HCT116 (cell line): ENCODE data around the gene PTGER3. TPM values are rescaled to one million over a fixed set of nuclear protein-coding genes. Genes with fewer than 3 reads are reported as not detected.

Source experiments
- ATAC-seq: fragments of 200-7000 bp; cut with Tn5 transposase; 2 replicates; pipeline ENCODE4 v1.9.1; 2020; ENCODE audit warnings: mild to moderate bottlenecking, moderate library complexity
- BruUV-seq: library from RNA; stranded (reverse); fragments of 400-500 nt; replicated peaks from 2 replicates; lab custom pipeline; 2021; lab: Mats Ljungman, UMichigan
- CTCF ChIA-PET: fragments of 300-600 bp; sonication (Branson Sonifier 250); formaldehyde crosslinking; loops from one replicate; lab custom pipeline; 2021; ENCODE audit warnings: antibody characterized with exemption; lab: Charles Lee
- POLR2A ChIA-PET: fragments of 300-600, 350-600 bp; sonication (Branson Sonifier 250); formaldehyde crosslinking; loops from one replicate; lab custom pipeline; 2021; ENCODE audit warnings: antibody characterized with exemption; lab: Charles Lee
- RAD21 ChIA-PET, 2 experiments: fragments of 300-600 bp; sonication (Branson Sonifier 250); formaldehyde crosslinking; loops; one replicate each; lab custom pipeline; 2023; ENCODE audit warnings: low total read pairs in 2 of 2; ENCODE audit not compliant: uncharacterized antibody in 2 of 2, unreplicated experiment in 2 of 2, low non-redundant PET in 1 of 2; lab: Charles Lee
- DNase-seq: peaks from one replicate; pipeline ENCODE4 v3.0.0-alpha.2; 2010; ENCODE audit warnings: low read depth, low spot score
- H2AFZ ChIP-seq: fragments of 200-600 bp; shearing (Covaris generic), sonication (generic); 2 replicates; pipeline ENCODE4 v1.6.1; 2017; ENCODE audit warnings: low read depth, mixed run types, mixed read lengths, antibody characterized with exemption, low read length; ENCODE audit not compliant: poor library complexity, severe bottlenecking
- H3K27ac ChIP-seq: 2 replicates; pipeline ENCODE4 v1.5.1; 2012; ENCODE audit warnings: low read depth, low read length
- H3K27me3 ChIP-seq: fragments of 200-600 bp; sonication (generic); 2 replicates; pipeline ENCODE4 v1.6.1; 2016; ENCODE audit warnings: mixed run types, low read length, mixed read lengths; ENCODE audit not compliant: insufficient read depth
- H3K36me3 ChIP-seq, 2 experiments: fragments of 200-500 bp in 1 of 2; fragments of 200-600 bp in 1 of 2; sonication (Bioruptor generic) in 1 of 2; sonication (generic) in 1 of 2; 2 replicates each; pipeline versions ENCODE4 v1.5.1 to v1.6.1; 2014 to 2016; ENCODE audit warnings: low read length in 2 of 2, inconsistent platforms in 1 of 2, mixed read lengths in 1 of 2, mixed run types in 1 of 2; ENCODE audit not compliant: insufficient read depth in 2 of 2, control insufficient read depth in 1 of 2
- H3K4me1 ChIP-seq, 2 experiments: fragments of 200-600 bp in 1 of 2; sonication (generic) in 1 of 2; 2 replicates each; pipeline versions ENCODE4 v1.5.1 to v1.6.1; 2012 to 2017; ENCODE audit warnings: low read length in 2 of 2, inconsistent platforms in 1 of 2, mild to moderate bottlenecking in 1 of 2, mixed read lengths in 1 of 2, mixed run types in 1 of 2, moderate library complexity in 1 of 2; ENCODE audit not compliant: insufficient read depth in 2 of 2, control insufficient read depth in 1 of 2
- H3K4me2 ChIP-seq: fragments of 200-600 bp; sonication (generic); 2 replicates; pipeline ENCODE4 v1.6.1; 2017; ENCODE audit warnings: mixed run types, low read length, mixed read lengths
- H3K4me3 ChIP-seq, 2 experiments: fragments of 200-600 bp in 1 of 2; sonication (generic) in 1 of 2; replicated peaks in 1 of 2; 2 replicates each; pipeline ENCODE4 v1.5.1; 2011 to 2016; ENCODE audit warnings: low read length in 2 of 2, control low read depth in 1 of 2, low read depth in 1 of 2, mild to moderate bottlenecking in 1 of 2, mixed read lengths in 1 of 2, mixed run types in 1 of 2
- H3K79me2 ChIP-seq: fragments of 200-600 bp; sonication (generic); 2 replicates; pipeline ENCODE4 v1.6.1; 2017; ENCODE audit warnings: mild to moderate bottlenecking, mixed run types, low read length, moderate library complexity, mixed read lengths; ENCODE audit not compliant: insufficient read depth
- H3K9ac ChIP-seq: fragments of 200-600 bp; sonication (generic); 2 replicates; pipeline ENCODE4 v1.6.1; 2016; ENCODE audit warnings: low read length, mixed read lengths
- H3K9me2 ChIP-seq: fragments of 200-600 bp; sonication (generic), shearing (Covaris generic); 2 replicates; pipeline ENCODE4 v1.6.1; 2017; ENCODE audit warnings: mixed run types, mild to moderate bottlenecking, moderate library complexity; ENCODE audit not compliant: insufficient read depth
- H3K9me3 ChIP-seq, 2 experiments: fragments of 200-500 bp in 1 of 2; fragments of 200-600 bp in 1 of 2; sonication (Bioruptor generic) in 1 of 2; sonication (generic) in 1 of 2; 2 replicates each; pipeline ENCODE4 v1.6.1; 2014 to 2017; ENCODE audit warnings: low read length in 2 of 2, mixed read lengths in 2 of 2, inconsistent platforms in 1 of 2, low read depth in 1 of 2, mild to moderate bottlenecking in 1 of 2, mixed run types in 1 of 2, moderate library complexity in 1 of 2; ENCODE audit not compliant: control insufficient read depth in 1 of 2, insufficient read depth in 1 of 2
- H4K20me1 ChIP-seq: fragments of 200-600 bp; sonication (generic), shearing (Covaris generic); 2 replicates; pipeline ENCODE4 v1.6.1; 2017; ENCODE audit warnings: mixed run types, mild to moderate bottlenecking, moderate library complexity; ENCODE audit not compliant: insufficient read depth
- ATF3 ChIP-seq: IDR thresholded peaks from 2 replicates; pipeline ENCODE4 v1.6.1; 2012
- CBX3 ChIP-seq: IDR thresholded peaks from 2 replicates; pipeline ENCODE4 v1.6.1; 2012; ENCODE audit warnings: low read depth
- EGR1 ChIP-seq: IDR thresholded peaks from 2 replicates; pipeline ENCODE4 v1.6.1; 2012; ENCODE audit warnings: low read depth
- ELF1 ChIP-seq: IDR thresholded peaks from 2 replicates; pipeline ENCODE4 v1.6.1; 2012; ENCODE audit warnings: low read depth, borderline replicate concordance
- EZH2phosphoT487 ChIP-seq: fragments of 200-600 bp; IDR thresholded peaks from 2 replicates; pipeline ENCODE4 v1.6.1; 2018; ENCODE audit warnings: antibody characterized with exemption, borderline replicate concordance
- JUND ChIP-seq: IDR thresholded peaks from 2 replicates; pipeline ENCODE4 v1.6.1; 2012
- MAX ChIP-seq: IDR thresholded peaks from 2 replicates; pipeline ENCODE4 v1.6.1; 2012
- POLR2A ChIP-seq: IDR thresholded peaks from 2 replicates; pipeline ENCODE4 v1.7.0; 2011; ENCODE audit warnings: borderline replicate concordance; ENCODE audit not compliant: insufficient read depth, insufficient read length; ENCODE audit errors: extremely low read depth
- POLR2AphosphoS5 ChIP-seq: IDR thresholded peaks from 2 replicates; pipeline ENCODE4 v1.6.1; 2011; ENCODE audit warnings: mild to moderate bottlenecking, low read depth, low read length, moderate library complexity
- RAD21 ChIP-seq: IDR thresholded peaks from 2 replicates; pipeline ENCODE4 v1.6.1; 2012; ENCODE audit warnings: low read depth, mild to moderate bottlenecking
- REST ChIP-seq: IDR thresholded peaks from 2 replicates; pipeline ENCODE4 v1.6.1; 2012; ENCODE audit warnings: low read depth
- SIN3A ChIP-seq: IDR thresholded peaks from 2 replicates; pipeline ENCODE4 v1.6.1; 2012; ENCODE audit warnings: low read depth
- SRF ChIP-seq: IDR thresholded peaks from 2 replicates; pipeline ENCODE4 v1.6.1; 2012; ENCODE audit warnings: low read depth
- TCF7L2 ChIP-seq: IDR thresholded peaks from 2 replicates; pipeline ENCODE4 v1.7.0; 2011; ENCODE audit warnings: borderline replicate concordance, inconsistent platforms; ENCODE audit not compliant: insufficient read depth, insufficient read length; ENCODE audit errors: extremely low read depth
- YY1 ChIP-seq: IDR thresholded peaks from 2 replicates; pipeline ENCODE4 v1.6.1; 2011; ENCODE audit warnings: low read length, low read depth, moderate library complexity, mild to moderate bottlenecking; ENCODE audit not compliant: insufficient replicate concordance; ENCODE audit errors: extremely low read depth
- ZFX ChIP-seq: fragments of 450-650 bp; IDR thresholded peaks from 2 replicates; pipeline ENCODE4 v1.6.1; 2017
- ZNF274 ChIP-seq: fragments of 200-500 bp; sonication (Bioruptor generic); IDR thresholded peaks from 2 replicates; pipeline ENCODE4 v1.6.1; 2014; ENCODE audit warnings: mild to moderate bottlenecking, low read depth, low read length, inconsistent platforms
- intact Hi-C: fragments of 100-400 bp; cut with micrococcal nuclease; formaldehyde crosslinking; loops from 2 replicates; pipeline ENCODE4 v1.10.0; 2022
- total RNA-seq: library from RNA; stranded (reverse); gene quantifications from one replicate; pipeline ENCODE4 v1.2.1, GENCODE V29; 2021; ENCODE audit not compliant: unreplicated experiment
- TF ChIP-seq, protein P1 (sequence below): IDR thresholded peaks from 2 replicates; pipeline ENCODE4 v1.6.1; 2011; ENCODE audit warnings: mild to moderate bottlenecking, low read length, moderate library complexity; ENCODE audit not compliant: insufficient replicate concordance; ENCODE audit errors: extremely low read depth
- TF ChIP-seq, protein P2 (sequence below), 3 experiments: fragments of 200-600 bp in 1 of 3; sonication (generic) in 1 of 3; IDR thresholded peaks in 2 of 3; conservative IDR thresholded peaks in 1 of 3; 2 replicates each; pipeline ENCODE4 v1.5.1; 2012 to 2017; ENCODE audit warnings: low read depth in 2 of 3, low read length in 2 of 3, antibody characterized with exemption in 1 of 3, borderline replicate concordance in 1 of 3, control low read depth in 1 of 3, mild to moderate bottlenecking in 1 of 3, mixed read lengths in 1 of 3, mixed run types in 1 of 3, moderate library complexity in 1 of 3; ENCODE audit not compliant: insufficient read depth in 1 of 3

Gene PTGER3
- total RNA-seq, 1 experiment from 2014 or later = 0.05 TPM

DNA sequence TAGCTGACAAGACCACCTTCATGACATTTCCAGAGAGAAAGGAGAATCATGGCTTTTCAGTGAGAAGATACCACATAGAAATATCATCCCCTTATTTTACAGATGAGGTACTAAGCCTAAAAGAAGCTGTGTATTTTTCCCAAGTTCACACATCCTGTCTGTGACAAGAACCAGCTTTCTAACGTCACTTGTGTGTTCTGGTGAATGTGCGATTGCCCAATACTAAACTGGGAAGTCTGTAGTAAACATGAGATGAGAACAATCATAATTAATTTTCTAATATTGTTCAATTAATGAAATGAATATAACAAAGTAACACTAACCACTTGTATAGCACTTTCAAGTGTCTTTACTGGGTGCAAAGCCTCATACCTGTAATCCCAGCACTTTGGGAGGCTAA lies 46.0 kb downstream of the PTGER3 start:
- no peaks in the 10 kb centered on the region for H3K9me2 ChIP-seq
- no peaks in the 10 kb centered on the region for H3K9me3 ChIP-seq
- H3K27ac ChIP-seq = no peak overlapping the region
- no peak for TF ChIP-seq SIN3A
- no peak for TF ChIP-seq ELF1
- TF ChIP-seq POLR2A = no peak
- TF ChIP-seq, protein P1, sequence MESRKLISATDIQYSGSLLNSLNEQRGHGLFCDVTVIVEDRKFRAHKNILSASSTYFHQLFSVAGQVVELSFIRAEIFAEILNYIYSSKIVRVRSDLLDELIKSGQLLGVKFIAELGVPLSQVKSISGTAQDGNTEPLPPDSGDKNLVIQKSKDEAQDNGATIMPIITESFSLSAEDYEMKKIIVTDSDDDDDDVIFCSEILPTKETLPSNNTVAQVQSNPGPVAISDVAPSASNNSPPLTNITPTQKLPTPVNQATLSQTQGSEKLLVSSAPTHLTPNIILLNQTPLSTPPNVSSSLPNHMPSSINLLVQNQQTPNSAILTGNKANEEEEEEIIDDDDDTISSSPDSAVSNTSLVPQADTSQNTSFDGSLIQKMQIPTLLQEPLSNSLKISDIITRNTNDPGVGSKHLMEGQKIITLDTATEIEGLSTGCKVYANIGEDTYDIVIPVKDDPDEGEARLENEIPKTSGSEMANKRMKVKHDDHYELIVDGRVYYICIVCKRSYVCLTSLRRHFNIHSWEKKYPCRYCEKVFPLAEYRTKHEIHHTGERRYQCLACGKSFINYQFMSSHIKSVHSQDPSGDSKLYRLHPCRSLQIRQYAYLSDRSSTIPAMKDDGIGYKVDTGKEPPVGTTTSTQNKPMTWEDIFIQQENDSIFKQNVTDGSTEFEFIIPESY = no peak
- TF ChIP-seq ZNF274 = no peak
- no peak for TF ChIP-seq MAX
- no peak for TF ChIP-seq TCF7L2
- no peak for TF ChIP-seq RAD21
- no peak for TF ChIP-seq REST
- TF ChIP-seq SRF = no peak
- TF ChIP-seq EGR1 = no peak
- TF ChIP-seq ZFX = no peak
- no peak for TF ChIP-seq POLR2AphosphoS5
- no peak for TF ChIP-seq ATF3
- no peak for TF ChIP-seq EZH2phosphoT487
- TF ChIP-seq, protein P2, sequence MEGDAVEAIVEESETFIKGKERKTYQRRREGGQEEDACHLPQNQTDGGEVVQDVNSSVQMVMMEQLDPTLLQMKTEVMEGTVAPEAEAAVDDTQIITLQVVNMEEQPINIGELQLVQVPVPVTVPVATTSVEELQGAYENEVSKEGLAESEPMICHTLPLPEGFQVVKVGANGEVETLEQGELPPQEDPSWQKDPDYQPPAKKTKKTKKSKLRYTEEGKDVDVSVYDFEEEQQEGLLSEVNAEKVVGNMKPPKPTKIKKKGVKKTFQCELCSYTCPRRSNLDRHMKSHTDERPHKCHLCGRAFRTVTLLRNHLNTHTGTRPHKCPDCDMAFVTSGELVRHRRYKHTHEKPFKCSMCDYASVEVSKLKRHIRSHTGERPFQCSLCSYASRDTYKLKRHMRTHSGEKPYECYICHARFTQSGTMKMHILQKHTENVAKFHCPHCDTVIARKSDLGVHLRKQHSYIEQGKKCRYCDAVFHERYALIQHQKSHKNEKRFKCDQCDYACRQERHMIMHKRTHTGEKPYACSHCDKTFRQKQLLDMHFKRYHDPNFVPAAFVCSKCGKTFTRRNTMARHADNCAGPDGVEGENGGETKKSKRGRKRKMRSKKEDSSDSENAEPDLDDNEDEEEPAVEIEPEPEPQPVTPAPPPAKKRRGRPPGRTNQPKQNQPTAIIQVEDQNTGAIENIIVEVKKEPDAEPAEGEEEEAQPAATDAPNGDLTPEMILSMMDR (IDR thresholded peaks at IDR 0.05 in 2 of 3, conservative IDR thresholded peaks at IDR 0.05 in 1 of 3; ENCODE audit: borderline replicate concordance in 1 of 3, insufficient read depth in 1 of 3, low read depth in 2 of 3, low read length in 2 of 3) = no peak
- TF ChIP-seq CBX3 = no peak
- no peak for TF ChIP-seq JUND
- no peak for TF ChIP-seq YY1
- TF ChIP-seq, all 23 proteins: peak for 0
- ATAC-seq = no peak
- Histone ChIP-seq H3K27me3 (peaks cover 43% of the 10 kb centered on the region), H3K4me2 (no peak overlapping the region), H2AFZ (no peak overlapping the region), H3K79me2 (no peaks in the 10 kb centered on the region), H4K20me1 (no peaks in the 10 kb centered on the region), H3K9ac (no peak overlapping the region), H3K4me1 (no peaks in the 10 kb centered on the region), H3K4me3 (no peak overlapping the region), H3K36me3 (no peaks in the 10 kb centered on the region)
- POLR2A ChIA-PET = no interaction called here
- BruUV-seq = no TSS peak
- CTCF ChIA-PET = no interaction called here
- RAD21 ChIA-PET = no interaction called here
- intact Hi-C loops = no loop called here
- DNase-seq = no peak
